Forelimb muscle (tissue), 1 donor: Measurements from ENCODE around the gene PLXNA4. TPM values are rescaled to one million over a fixed set of nuclear protein-coding genes. Genes with fewer than 3 reads are reported as not detected.

Source experiments
- DNase-seq: peaks from one replicate; pipeline ENCODE4 v3.0.0-alpha.2; 2013; ENCODE audit warnings: low read depth
- polyA plus RNA-seq: library from polyadenylated mRNA; unstranded; fragments of 120-200 nt; gene quantifications from one replicate; pipeline ENCODE4 v1.2.1, GENCODE V29; 2013; ENCODE audit not compliant: insufficient read length

The PLXNA4 gene
- polyA plus RNA-seq, 1 donor: 4.9 TPM

DNA sequence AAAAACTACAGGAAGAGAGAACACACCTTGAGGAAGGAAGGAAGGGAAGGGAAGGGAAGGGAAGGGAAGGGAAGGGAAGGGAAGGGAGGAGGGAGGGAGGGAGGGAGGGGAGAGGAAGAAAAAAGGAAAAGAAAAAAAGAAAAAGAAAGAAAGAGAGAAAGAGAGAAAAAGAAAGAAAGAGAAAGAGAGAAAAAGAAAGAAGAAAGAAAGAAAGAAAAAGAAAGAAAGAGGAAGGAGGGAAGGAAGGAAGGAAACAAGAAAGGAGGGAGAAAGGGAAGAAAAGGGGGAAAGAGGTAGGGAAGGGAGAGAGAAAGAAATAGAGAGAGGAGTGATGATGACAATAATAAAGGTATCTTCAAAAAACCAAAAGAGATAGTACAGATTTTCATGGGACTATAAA, 12.3 kb upstream of the PLXNA4 start:
- DNase-seq: no peak

DNA sequence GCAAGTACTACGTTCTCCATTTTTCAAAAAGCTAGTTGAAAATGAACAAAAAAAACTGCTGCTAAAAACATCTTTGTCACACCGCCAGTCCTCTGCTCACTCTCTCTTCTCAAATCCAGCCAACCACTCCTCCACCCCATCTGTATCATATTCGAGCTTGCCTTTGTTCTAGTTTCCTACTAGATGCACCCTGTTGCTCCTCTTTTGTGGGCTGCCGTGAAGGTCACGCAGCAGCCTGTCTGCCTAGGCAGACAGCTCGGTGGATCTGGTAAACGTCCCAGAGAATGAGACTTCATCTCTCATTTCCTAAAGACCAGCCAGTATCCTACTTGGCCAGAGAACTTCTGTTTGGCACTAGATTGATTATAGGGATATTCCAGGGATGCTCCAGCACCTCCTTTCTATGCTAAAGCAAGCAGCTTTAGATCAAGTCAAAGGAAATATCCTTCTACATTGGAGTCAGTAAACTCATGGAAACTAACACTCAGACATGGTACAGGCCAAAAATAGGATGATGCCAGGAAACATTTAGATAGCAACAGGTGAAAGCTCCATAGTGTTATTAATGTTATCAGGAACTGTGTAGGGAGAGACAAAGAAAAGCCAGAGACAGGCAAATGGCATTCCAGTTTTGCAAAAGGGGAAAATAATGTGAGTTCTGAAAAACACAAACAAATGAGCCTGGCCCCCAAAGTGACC, 8.7 kb upstream of the PLXNA4 start:
- DNase-seq: no peak

DNA sequence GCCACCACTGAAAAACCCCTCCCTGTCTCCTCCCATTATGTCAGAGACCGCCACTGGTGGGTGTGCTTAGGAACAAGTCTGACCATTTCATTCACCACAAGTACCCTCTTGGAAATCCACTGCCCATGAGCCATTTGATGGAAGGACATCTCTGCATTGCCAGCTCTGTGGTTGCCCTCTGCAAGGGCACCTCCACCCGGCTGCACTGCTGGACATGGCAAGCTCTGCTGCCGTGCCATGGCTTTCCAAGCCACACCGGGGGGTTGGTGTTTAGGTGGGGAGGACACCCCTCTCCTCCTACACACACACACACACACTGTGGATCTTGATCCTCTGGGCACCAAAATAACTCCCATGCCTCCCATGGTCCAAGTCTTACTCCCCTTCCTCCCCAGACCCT, 5.2 kb upstream of the PLXNA4 start:
- DNase-seq: no peak

DNA sequence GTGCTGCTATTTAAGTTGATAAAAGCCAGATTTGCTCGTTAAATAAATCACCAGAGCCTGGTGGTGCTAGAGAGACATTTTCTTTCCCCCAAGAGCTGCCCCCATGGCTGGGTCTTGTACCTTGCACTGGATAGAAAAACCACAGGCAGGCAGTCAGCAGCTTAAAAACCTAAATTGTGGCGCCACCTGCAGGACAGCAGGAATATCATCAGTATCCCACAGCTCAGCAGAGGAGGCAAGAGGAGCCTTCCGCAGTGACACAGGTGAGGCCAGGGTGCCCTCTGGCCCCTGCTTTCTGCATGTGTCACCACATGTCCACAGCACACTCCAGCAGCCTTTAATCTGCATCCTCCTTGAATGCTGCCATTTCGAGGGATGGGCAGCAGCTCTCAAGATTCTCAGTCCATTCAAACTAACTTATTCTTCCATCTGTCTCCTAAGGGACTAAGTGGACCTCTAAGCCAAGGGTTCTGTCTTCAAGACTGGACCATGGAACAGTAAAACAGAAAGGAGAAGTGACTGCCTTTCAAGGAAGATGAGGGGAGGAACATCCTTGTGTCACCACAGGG, 4.5 kb upstream of the PLXNA4 start:
- DNase-seq: peak; percentile 44

DNA sequence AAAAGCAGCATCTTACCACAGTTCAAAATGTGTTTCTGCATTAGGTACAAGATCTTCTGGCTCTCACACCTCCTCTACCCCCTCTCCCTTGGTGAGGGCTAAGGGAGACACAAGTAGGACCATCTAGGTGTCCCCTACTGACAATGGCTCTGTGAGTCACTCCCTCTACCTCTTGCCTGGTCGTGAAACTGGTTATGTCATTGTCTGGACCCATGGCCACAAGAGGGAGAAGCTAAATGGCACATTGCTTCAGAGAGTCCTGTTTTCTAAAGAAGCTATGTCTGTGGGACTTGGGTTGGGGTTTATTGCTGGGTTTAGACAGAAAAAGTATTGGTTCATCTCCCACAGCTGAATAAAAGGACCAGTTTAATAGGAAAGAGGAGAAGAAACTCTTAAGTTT, 4.0 kb upstream of the PLXNA4 start:
- no peak for DNase-seq

DNA sequence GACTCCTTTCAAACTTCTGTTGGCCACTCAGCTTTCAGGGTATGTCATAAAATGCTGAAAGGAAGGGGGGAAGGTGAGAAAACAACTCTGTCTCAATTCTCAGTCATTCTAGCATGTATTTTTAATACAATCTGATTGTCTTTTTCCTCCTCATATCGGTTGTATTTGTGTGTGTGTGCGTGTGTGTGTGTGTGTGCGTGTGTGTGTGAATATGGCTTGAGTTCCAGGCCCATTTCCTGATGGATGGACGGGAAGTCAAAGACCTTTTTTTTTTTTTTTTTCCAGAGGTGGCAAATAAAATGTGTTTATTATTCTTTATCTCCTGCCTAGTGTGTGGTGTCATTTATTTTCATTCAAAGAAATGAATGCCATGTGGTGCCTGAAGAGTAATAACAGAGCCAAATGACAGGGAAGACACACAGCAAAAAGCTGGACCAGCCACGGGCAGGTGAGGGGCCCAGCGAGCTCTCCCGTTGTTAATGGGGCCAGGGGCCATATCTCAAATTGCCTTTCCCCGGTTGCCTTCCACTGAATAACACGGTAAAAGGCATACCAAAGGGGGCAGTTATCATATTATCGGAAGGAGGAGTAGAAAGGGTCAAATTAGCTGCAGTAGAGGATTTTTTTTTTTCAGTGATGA, 3.1 kb upstream of the PLXNA4 start:
- DNase-seq: no peak

DNA sequence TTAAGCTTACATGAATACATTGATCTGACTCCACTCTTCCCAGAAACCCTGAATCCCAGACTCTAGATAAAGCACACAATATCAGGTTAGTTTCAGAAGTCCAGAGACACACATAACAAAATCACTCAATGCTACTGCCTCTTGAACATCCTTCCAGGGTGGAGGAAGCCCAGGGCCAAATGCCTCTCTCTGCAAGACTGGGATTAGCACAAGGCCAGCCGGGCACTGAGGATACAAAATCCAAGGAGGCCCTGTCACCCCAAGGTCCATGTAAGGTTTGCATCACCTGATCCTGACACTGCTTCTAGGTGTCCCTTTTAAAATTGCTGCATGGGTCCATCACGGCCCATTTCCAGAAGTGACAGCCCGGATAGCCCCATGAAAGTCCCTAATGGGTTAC, 2.6 kb upstream of the PLXNA4 start:
- no peak for DNase-seq

DNA sequence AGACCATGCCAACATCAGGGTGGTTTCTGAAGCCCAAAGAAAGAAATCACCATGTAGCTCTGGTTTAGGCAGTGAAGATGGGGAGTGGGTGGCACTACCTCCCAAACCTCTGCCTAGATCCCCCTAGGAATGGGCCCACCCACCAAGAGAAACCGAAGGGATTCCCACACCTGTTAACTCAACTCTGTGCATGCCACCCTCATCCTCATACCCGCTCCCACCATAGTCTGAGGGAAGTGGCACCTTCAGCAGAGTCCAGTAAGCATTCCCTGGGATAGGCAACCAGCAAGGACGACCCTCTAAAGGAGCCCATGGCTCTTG, 1.7 kb upstream of the PLXNA4 start:
- no peak for DNase-seq

DNA sequence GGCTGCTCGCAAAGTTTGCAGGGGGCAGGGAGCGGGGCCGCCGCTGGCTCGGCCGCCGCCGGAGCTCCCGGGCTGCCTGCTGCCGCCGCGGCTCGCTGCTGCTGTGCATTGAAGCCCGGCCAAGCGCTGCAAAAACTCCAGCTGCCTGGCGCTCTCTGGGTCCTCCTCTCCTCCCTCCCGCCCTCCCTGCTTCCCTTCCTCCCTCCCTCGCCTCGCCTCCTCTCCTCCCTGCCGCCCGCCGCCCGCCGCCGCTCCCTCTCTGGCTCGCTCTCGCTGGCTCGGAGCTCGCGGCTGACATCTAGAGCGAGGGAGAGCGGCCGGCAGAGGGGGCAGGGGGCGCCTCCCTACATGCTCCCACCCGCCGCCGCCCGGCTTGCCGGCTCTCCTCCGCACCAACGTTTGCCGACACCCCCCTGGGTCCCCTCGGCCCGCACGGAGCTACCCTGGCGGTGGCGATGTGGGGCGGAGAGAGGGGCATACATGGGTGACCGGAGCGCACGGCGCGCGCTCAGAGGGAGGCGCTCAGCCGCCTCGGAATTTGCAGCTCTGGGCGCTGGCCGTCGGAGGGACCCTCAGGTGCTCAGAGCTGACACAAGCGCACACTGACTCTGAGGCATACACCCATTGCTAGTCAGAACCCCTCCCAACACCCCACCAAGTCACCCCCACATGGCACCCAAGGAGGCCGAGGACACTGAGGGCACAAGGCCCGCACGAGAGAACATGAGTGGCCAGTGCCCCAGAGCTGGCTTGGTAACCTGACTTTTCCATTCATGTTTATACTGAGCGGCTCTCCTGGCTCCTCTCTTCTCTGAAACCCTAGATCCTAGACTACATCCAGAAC, 1.2 kb upstream of the PLXNA4 start:
- peak; percentile 51 for DNase-seq

DNA sequence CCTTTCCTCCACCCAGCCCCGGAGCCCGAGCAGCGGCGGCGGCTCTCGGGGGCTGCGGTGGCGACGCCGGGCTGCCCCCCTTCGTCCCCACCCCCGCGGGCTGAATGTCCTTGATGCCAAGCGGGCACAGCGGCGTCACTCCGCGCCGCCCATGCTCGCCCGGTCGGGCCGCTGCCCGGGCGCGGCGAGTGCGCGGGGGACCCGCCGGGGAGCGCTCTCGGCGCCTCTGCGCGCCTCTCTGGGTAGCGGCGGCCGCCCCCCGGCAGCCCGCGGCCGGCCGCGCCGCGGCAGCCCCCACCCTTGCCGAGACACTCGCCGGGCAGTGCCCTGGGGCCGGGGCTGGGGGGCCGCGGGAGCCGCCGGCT, 433 bp upstream of the PLXNA4 start:
- no peak for DNase-seq

DNA sequence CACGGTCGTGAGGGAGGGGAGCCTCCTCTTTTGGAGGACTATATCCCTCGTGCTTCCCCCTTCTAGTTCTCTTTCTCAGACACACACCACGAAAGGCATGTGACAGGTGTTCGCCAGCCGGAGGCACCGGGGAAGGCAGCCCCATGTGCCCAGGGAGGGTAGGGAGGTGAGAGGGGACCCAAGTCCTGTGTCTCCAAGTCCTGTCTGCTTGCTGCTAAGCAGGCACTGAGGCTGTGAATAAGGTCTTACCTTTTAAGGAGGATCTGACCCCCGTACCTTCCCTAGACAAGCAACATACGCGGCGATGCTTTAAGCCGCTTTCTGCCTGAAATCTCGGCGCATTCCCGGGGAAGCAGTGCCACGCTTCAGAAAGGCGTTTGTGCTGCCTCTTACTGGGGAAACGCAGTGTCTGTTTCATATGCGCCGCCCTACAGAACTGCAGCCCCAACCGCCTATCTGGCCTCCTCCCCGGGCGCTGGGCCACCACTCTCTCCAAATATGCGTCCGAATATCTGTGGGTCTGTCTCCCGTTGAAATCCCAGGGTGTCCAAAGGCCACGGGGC, 770 bp downstream of the PLXNA4 start:
- DNase-seq: no peak

DNA sequence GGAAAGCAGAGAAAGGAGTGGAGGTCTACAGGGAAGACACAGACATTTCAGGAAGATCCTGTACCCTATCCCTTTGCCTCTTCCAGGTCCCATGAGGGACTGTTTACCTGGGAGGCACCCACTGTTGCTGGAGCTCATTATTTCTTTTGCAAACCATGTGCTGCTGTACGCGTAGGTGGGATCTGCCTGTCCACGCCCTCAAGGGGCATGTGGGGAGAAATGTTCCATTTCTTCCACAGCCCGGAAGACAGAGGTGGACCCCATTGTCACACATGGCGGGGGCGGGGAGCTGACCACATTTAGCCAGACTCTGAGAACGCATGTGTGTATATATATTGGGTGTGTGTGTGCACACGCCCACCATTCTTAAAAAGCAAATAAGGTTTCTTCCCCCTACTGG, 2.0 kb downstream of the PLXNA4 start:
- no peak for DNase-seq

DNA sequence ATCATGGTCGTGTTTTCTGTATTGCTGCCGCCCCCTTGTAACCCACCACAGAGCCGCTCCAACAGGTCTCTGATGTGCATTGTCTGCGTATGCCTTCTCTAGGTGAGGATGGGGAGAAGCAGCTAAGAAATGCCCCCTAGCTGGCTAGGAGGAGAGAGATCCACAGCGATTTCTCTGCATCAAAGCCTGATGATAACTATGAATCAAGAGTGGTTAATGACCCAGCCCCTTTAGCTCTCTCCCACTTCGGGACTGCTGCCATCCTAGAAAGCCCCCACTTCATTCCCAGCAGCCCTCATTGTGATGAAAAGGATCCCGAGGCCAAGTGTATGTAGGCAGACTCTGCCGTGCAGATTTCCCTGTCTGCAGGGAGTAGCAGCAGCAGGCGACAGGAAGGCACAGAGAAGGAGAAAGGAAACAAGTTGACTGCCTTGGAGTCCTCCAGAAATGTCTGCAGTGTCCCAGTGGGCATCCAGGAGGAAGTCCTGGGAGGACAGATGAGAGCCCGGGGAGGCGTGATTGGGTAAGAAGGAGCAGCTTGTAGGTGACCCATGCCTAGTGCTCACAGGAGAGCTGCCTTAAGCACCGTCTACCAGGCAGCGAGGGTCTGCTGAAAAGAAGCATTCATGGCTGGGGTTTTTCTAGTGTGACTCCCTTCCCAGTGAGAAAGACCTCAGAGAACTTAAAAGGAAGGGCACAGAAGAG, 2.9 kb downstream of the PLXNA4 start:
- no peak for DNase-seq

DNA sequence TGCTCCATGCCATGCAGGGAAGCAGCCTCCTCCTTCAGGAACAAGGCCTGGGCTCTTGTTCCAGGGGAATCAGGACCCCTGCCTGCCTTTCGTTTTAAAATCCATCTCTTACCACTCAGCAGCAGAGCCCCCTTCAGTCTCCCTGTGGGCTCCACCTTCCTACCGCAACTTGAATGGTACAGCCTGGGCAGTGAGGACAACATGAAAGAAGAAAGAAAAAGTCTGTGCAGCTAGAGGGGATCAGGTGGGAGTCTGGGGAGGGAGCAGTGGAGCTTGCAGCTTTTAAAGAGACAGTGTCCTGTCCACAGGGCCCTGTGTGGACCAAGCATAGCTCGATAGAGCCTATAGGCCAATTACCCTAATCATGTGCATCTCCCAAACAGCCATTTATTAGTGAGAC, 3.7 kb downstream of the PLXNA4 start:
- DNase-seq: no peak

DNA sequence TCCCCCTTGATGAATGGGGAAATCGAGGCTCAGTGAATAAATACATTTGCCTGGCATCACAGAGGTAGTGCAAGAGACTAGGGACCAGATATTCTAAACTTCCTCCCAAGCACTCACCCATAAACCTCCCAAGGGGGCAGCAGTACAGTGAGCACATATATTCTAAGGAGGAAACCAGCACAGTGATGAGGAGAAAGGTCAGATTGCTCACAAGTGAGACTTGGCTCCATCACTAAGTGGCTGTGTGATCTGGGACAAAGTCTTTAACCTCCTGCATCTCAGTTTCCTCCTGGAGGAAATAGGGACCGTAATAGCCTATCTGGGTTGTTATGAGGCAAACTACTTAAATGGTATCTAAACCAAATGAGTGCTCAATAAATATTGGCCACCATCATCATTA, 4.3 kb downstream of the PLXNA4 start:
- DNase-seq: no peak

DNA sequence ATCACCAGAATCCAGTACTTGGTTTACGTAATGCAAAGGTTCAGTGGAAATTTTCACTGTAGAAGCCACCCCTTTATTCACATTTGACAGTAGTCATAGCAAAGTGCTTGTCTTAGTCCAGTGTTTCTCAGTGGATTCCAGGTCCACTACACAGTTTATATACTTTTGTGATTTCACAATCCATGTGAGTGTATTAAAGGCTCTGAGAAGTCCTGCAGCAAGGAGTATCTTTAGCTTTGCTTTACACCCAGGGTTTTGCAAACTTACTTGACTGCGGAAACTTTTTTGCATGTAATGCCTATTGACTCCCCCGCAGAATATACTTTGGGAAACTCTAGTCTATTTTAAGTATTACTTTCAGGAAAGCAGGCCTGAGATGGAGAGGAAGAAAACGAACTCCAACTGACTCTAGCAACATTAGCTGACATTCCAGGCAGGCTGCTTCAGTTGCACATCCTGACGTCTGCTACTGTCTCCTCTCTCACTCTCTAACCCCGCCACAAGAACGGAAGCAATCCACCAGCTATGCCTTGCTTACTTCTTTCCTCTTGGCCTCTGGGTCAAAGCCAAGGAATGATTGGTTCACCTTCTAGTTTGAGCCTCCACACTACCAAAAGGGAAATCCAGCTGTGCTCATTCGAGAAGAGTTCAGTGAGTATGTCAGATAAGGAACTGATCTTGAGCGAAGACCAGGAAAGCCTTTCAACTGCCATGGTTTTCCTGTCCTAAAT, 6.2 kb downstream of the PLXNA4 start:
- no peak for DNase-seq

DNA sequence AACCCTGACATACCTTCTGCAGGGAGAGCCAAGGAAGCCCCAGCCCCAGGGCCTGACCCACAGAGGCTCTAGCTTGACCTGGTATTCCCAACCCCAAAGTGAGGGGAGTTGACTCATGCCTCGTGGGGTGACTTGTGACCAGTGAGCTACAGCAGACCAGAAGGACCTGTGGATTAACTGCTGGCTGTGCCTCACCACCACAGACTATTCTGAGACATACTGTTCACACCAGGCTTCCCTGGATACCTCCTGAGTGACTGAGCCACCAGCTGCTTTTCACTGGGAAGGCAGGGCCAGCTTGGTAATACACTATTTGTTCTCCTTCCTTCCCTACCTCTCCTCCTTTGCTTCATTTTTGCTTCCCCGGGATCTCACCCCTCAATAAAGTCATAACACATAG, 7.3 kb downstream of the PLXNA4 start:
- no peak for DNase-seq

DNA sequence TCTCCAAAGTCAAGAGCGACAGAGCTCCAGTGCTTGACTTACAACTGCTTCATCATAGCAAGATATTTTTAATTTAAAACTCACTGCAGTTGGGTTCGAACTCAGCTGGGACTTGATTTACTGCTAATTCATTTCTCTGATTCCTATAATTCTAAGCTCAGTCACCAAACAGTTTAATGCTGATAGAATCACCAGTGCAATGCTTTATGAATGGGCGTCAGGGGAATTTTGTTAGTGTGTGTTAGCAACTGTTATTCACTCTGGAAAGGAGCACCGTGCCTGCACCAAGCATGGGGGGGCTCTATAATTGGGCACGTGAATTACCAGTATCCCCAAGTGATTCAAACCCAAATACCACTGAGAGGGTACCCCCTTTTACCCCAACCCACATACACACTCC, 10.4 kb downstream of the PLXNA4 start:
- DNase-seq: no peak

DNA sequence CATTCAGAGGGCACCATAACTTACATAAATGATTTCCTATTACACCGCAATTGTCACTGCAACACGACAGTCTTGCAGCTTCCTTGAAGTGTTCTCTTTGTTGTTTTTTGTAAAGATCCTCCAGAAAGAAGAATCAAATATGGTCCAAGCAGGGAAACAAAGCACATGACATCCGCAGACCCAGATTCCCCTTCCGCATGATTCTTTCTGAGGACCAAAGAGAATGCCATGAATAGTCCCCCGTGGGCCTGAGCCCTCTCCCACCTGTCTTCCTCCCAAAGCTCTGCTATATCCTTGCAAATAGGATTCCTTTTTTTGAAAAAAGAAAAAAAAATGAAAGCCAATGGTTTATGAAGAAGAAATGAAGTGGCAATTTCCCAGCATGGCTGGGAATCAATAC, 10.8 kb downstream of the PLXNA4 start:
- DNase-seq: no peak

DNA sequence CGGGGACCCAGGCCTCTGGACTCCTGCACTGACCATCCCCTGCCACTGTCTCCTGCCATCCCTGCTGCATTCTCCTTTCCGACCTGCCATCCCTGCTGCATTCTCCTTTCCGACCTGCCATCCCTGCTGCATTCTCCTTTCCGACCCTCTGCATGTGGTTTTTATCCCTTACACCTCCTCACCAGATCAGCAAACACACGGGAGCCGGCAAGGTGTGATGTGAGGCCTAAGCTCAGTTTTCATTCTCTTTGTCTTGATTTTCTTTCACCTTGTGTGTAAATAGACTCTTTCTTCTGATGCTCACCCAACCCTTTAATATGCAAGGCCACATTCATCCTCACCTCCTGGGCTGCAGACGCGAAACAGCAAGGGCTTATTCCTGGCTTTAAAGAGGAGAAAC, 11.4 kb downstream of the PLXNA4 start:
- DNase-seq: no peak

DNA sequence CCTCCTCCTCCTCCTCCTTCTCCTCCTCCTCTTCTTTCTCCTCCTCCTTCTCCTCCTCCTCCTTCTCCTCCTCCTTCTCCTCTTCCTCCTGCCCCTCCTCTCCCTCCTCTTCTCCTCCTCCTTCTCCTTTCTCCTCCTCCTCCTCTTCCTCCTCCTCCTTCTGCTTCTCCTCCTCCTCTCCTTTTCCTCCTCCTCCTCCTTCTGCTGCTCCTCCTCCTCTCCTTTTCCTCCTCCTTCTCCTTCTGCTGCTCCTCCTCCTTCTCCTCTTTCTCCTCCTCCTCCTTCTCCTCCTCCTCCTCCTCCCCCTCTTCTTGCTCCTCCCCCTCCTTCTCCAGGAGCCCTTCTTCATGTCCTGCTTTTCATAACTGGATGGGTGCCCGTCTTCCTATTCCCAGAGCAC, 12.2 kb downstream of the PLXNA4 start:
- no peak for DNase-seq
